Chondrocyte (in vitro differentiated cells): ENCODE data around the gene ACTR1A. TPM values are rescaled to one million over a fixed set of nuclear protein-coding genes. Genes with fewer than 3 reads are reported as not detected.
"Not testable (repeated sequence)": the region's sequence is repeated elsewhere in the genome, so short reads cannot be mapped to it uniquely, and the experiment has no call there.

Experiments used
- DNase-seq: peaks from one replicate; pipeline ENCODE4 v3.0.0; 2021; ENCODE audit warnings: mixed read lengths, low spot score
- H3K27ac Mint-ChIP-seq: one replicate; pipeline ENCODE4 v1.8.0; 2021; ENCODE audit warnings: mild to moderate bottlenecking, moderate library complexity, mixed read lengths; ENCODE audit not compliant: unreplicated experiment
- H3K27me3 Mint-ChIP-seq: 2 replicates; pipeline ENCODE4 v1.8.0; 2021; ENCODE audit warnings: low read depth, mixed read lengths
- H3K36me3 Mint-ChIP-seq: 2 replicates; pipeline ENCODE4 v1.8.0; 2021; ENCODE audit warnings: low read depth, mixed read lengths
- H3K4me1 Mint-ChIP-seq: 2 replicates; pipeline ENCODE4 v1.8.0; 2021; ENCODE audit warnings: low read depth, mild to moderate bottlenecking, mixed read lengths
- H3K4me3 Mint-ChIP-seq: one replicate; pipeline ENCODE4 v1.8.0; 2021; ENCODE audit warnings: mild to moderate bottlenecking, moderate library complexity, mixed read lengths; ENCODE audit not compliant: unreplicated experiment
- H3K9me3 Mint-ChIP-seq: 2 replicates; pipeline ENCODE4 v1.8.0; 2021; ENCODE audit warnings: low read depth, mixed read lengths
- total RNA-seq: library from RNA; stranded (reverse); gene quantifications from 3 replicates; pipeline ENCODE4 v1.2.1, GENCODE V29; 2021
- TF ChIP-seq, protein P1 (sequence below): fragments of 200-600 bp; sonication (generic); IDR thresholded peaks from 2 replicates; pipeline ENCODE4 v1.5.0; 2021; ENCODE audit warnings: antibody characterized with exemption, mild to moderate bottlenecking, moderate library complexity

ACTR1A gene
- total RNA-seq, 1 donor from 2014 or later = 128 TPM

- no peaks in the 10 kb centered on the region for H3K27me3 Mint-ChIP-seq
- peaks cover 6% of the 10 kb centered on the region for H3K4me1 Mint-ChIP-seq
- no peak overlapping the region for H3K4me3 Mint-ChIP-seq
- DNase-seq = no peak
- H3K36me3 Mint-ChIP-seq = peaks cover 1% of the 10 kb centered on the region
- no peak overlapping the region for H3K27ac Mint-ChIP-seq
- H3K9me3 Mint-ChIP-seq = no peaks in the 10 kb centered on the region
- TF ChIP-seq, protein P1, sequence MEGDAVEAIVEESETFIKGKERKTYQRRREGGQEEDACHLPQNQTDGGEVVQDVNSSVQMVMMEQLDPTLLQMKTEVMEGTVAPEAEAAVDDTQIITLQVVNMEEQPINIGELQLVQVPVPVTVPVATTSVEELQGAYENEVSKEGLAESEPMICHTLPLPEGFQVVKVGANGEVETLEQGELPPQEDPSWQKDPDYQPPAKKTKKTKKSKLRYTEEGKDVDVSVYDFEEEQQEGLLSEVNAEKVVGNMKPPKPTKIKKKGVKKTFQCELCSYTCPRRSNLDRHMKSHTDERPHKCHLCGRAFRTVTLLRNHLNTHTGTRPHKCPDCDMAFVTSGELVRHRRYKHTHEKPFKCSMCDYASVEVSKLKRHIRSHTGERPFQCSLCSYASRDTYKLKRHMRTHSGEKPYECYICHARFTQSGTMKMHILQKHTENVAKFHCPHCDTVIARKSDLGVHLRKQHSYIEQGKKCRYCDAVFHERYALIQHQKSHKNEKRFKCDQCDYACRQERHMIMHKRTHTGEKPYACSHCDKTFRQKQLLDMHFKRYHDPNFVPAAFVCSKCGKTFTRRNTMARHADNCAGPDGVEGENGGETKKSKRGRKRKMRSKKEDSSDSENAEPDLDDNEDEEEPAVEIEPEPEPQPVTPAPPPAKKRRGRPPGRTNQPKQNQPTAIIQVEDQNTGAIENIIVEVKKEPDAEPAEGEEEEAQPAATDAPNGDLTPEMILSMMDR = no peak
Measured at GRCh38 chr10:102537367-102537766, 34.9 kb upstream of the ACTR1A start.

GRCh38 chr10:102535481-102536147 is 33.1 kb upstream of the ACTR1A start:
- TF ChIP-seq, protein P1 = no peak
- no peak overlapping the region for H3K4me3 Mint-ChIP-seq
- H3K9me3 Mint-ChIP-seq = no peaks in the 10 kb centered on the region
- H3K27ac Mint-ChIP-seq = no peak overlapping the region
- no peaks in the 10 kb centered on the region for H3K27me3 Mint-ChIP-seq
- H3K4me1 Mint-ChIP-seq = peaks cover 6% of the 10 kb centered on the region
- peaks cover 1% of the 10 kb centered on the region for H3K36me3 Mint-ChIP-seq
- peak; percentile 35 for DNase-seq

GRCh38 chr10:102534966-102535365 is 32.5 kb upstream of the ACTR1A start:
- H3K4me1 Mint-ChIP-seq, H3K27ac Mint-ChIP-seq, H3K36me3 Mint-ChIP-seq, H3K9me3 Mint-ChIP-seq, H3K27me3 Mint-ChIP-seq, H3K4me3 Mint-ChIP-seq: not testable (repeated sequence)
- peak; percentile 59 for DNase-seq

DNA sequence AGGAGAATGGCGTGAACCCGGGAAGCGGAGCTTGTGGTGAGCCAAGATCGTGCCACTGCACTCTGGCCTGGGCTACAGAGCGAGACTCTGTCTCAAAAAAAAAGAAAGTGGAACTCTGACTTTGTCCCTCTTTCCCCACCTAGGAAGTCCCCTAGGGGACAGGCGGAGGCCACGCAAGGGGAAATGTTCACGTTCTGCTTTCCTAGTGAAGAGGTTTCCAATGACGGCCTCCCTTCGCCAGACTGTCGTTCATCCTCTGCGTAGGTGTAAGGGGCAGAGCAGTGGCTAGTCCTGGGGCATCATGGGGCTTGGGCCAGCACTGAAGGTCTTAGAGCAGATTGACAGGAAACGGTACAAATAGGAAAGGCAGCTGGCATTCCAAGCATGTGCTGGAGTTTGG is 31.8 kb upstream of the ACTR1A start:
- peak; percentile 66 for DNase-seq
- Mint-ChIP-seq H3K4me1 (peaks cover 6% of the 10 kb centered on the region), H3K27me3 (no peaks in the 10 kb centered on the region), H3K36me3 (peaks cover 1% of the 10 kb centered on the region), H3K27ac (no peak overlapping the region), H3K9me3 (no peaks in the 10 kb centered on the region), H3K4me3 (no peak overlapping the region)
- TF ChIP-seq, protein P1 = no peak

DNA sequence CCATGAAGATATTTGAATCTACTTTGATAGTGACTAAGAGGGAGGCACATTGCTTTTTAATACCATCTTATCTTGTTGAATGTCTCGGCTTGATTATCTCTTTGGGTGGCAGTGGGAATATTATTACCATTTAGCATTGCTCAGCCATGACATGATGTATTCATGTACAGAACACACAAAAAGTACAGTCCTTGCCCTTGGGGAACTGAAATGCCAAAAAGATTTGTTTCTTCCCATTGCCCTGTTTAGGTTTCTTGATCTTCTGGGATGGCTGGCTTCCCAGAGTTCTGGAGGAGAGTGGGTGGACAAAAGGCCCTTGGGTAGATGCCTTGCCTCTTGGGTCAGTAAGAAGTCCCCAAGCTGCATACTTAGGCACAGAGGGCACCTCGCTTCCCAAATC is 25.0 kb upstream of the ACTR1A start:
- H3K27ac Mint-ChIP-seq = peak overlapping the region; percentile 55
- no peaks in the 10 kb centered on the region for H3K27me3 Mint-ChIP-seq
- peaks cover 42% of the 10 kb centered on the region for H3K4me1 Mint-ChIP-seq
- no peak for DNase-seq
- no peaks in the 10 kb centered on the region for H3K36me3 Mint-ChIP-seq
- H3K9me3 Mint-ChIP-seq = no peaks in the 10 kb centered on the region
- TF ChIP-seq, protein P1 = no peak
- no peak overlapping the region for H3K4me3 Mint-ChIP-seq

- TF ChIP-seq, protein P1 = no peak
- Mint-ChIP-seq H3K36me3 (peaks cover 4% of the 10 kb centered on the region), H3K4me3 (no peak overlapping the region), H3K27me3 (no peaks in the 10 kb centered on the region), H3K4me1 (peaks cover 42% of the 10 kb centered on the region), H3K9me3 (no peaks in the 10 kb centered on the region), H3K27ac (peak overlapping the region; percentile 65)
- no peak for DNase-seq
Measured at GRCh38 chr10:102524746-102525145, 22.2 kb upstream of the ACTR1A start.
